ENCODE measurements around the gene CYSLTR1.
"Not testable (repeated sequence)": the region's sequence is repeated elsewhere in the genome, so short reads cannot be mapped to it uniquely, and the experiment has no call there.

CYSLTR1 gene

GRCh38 chrX:78303086-78303485, 24.3 kb downstream of the CYSLTR1 start:
- DNase-seq (ENCODE audit: low read depth), result no peak

GRCh38 chrX:78300933-78301332, 26.5 kb downstream of the CYSLTR1 start:
- H3K4me3 ChIP-seq (ENCODE audit: low read depth, low read length); DNase-seq (ENCODE audit: low read depth): not testable (repeated sequence)

More at GRCh38 chrX:78303086-78303485, 24.3 kb downstream of the CYSLTR1 start:
- H3K4me3 ChIP-seq (ENCODE audit: low read depth, low read length), result no peak overlapping the region
- TF ChIP-seq MAX (IDR thresholded peaks at IDR 0.05; ENCODE audit: low read depth, low read length), result no peak
- no peak for TF ChIP-seq MYC (IDR thresholded peaks at IDR 0.05; ENCODE audit: low read depth, low read length)
- TF ChIP-seq CTCF (IDR thresholded peaks at IDR 0.05; ENCODE audit: low read depth, low read length), result no peak
- TF ChIP-seq POLR2A (IDR thresholded peaks at IDR 0.05; ENCODE audit: extremely low read depth, insufficient read length), result no peak

GRCh38 chrX:78283511-78283910, 43.9 kb downstream of the CYSLTR1 start:
- TF ChIP-seq POLR2A (IDR thresholded peaks at IDR 0.05; ENCODE audit: extremely low read depth, insufficient read length) (no peak), CTCF (IDR thresholded peaks at IDR 0.05; ENCODE audit: low read depth, low read length) (no peak), MAX (IDR thresholded peaks at IDR 0.05; ENCODE audit: low read depth, low read length) (no peak), MYC (IDR thresholded peaks at IDR 0.05; ENCODE audit: low read depth, low read length) (no peak)
- no peak for DNase-seq (ENCODE audit: low read depth)
- H3K4me3 ChIP-seq (ENCODE audit: low read depth, low read length), result no peak overlapping the region

- DNase-seq (ENCODE audit: low read depth), result peak; percentile 33
- no peak for TF ChIP-seq POLR2A (IDR thresholded peaks at IDR 0.05; ENCODE audit: extremely low read depth, insufficient read length)
- TF ChIP-seq CTCF (IDR thresholded peaks at IDR 0.05; ENCODE audit: low read depth, low read length), result no peak
- TF ChIP-seq MAX (IDR thresholded peaks at IDR 0.05; ENCODE audit: low read depth, low read length), result no peak
- TF ChIP-seq MYC (IDR thresholded peaks at IDR 0.05; ENCODE audit: low read depth, low read length), result no peak
- no peak overlapping the region for H3K4me3 ChIP-seq (ENCODE audit: low read depth, low read length)
These were observed 90.3 kb downstream of the CYSLTR1 start for GRCh38 chrX:78237127-78237526.

- H3K4me3 ChIP-seq (ENCODE audit: low read depth, low read length); DNase-seq (ENCODE audit: low read depth): not testable (repeated sequence)
These were observed 101.4 kb downstream of the CYSLTR1 start for GRCh38 chrX:78226047-78226446.
